Measurements from ENCODE around the gene DEPDC1.
A peak's percentile ranks its signal among the peaks of the same experiment; 100 is the strongest.
"Not testable (repeated sequence)": the region's sequence is repeated elsewhere in the genome, so short reads cannot be mapped to it uniquely, and the experiment has no call there.

Gene DEPDC1

GRCh38 chr1:68496680-68497357 lies at the start of gene DEPDC1:
Gene DEPDC1 (minus strand): TSS chr1:68497082. CDS start chr1:68496999, 83 bp downstream.
- peak; percentile 83 for DNase-seq

GRCh38 chr1:68544651-68545050 lies 47.8 kb upstream of the DEPDC1 start:
- DNase-seq = no peak

- no peak for DNase-seq
These were observed 45.7 kb upstream of the DEPDC1 start for GRCh38 chr1:68542586-68542985.

- DNase-seq = no peak
These were observed 42.1 kb upstream of the DEPDC1 start for GRCh38 chr1:68538941-68539340.

GRCh38 chr1:68528243-68528642 lies 31.4 kb upstream of the DEPDC1 start:
- no peak for DNase-seq

- DNase-seq = no peak
These were observed 28.9 kb upstream of the DEPDC1 start for GRCh38 chr1:68525781-68526180.

- no peak for DNase-seq
These were observed 24.4 kb upstream of the DEPDC1 start for GRCh38 chr1:68521286-68521685.

GRCh38 chr1:68516066-68516465 lies 19.2 kb upstream of the DEPDC1 start:
- DNase-seq = no peak

GRCh38 chr1:68511254-68511653 lies 14.4 kb upstream of the DEPDC1 start:
- DNase-seq = no peak

GRCh38 chr1:68506386-68506785 lies 9.5 kb upstream of the DEPDC1 start:
- DNase-seq = no peak

- DNase-seq = no peak
These were observed 6.2 kb upstream of the DEPDC1 start for GRCh38 chr1:68503085-68503484.

GRCh38 chr1:68497358-68497698 lies 446 bp upstream of the DEPDC1 start:
- DNase-seq = no peak

GRCh38 chr1:68495968-68496679 lies 758 bp downstream of the DEPDC1 start:
- no peak for DNase-seq

- no peak for DNase-seq
These were observed 1.4 kb downstream of the DEPDC1 start for GRCh38 chr1:68495532-68495931.

GRCh38 chr1:68493193-68493592 lies 3.7 kb downstream of the DEPDC1 start:
- no peak for DNase-seq

- DNase-seq = not testable (repeated sequence)
These were observed 4.6 kb downstream of the DEPDC1 start for GRCh38 chr1:68492255-68492654.

GRCh38 chr1:68490046-68490651 lies 6.7 kb downstream of the DEPDC1 start:
- no peak for DNase-seq

- no peak for DNase-seq
These were observed 11.4 kb downstream of the DEPDC1 start for GRCh38 chr1:68485431-68486022.

GRCh38 chr1:68484618-68485017 lies 12.3 kb downstream of the DEPDC1 start:
- DNase-seq = no peak

GRCh38 chr1:68481041-68481440 lies 15.8 kb downstream of the DEPDC1 start:
- DNase-seq = no peak

- no peak for DNase-seq
These were observed 17.4 kb downstream of the DEPDC1 start for GRCh38 chr1:68479501-68479900.

GRCh38 chr1:68478662-68479061 lies 18.2 kb downstream of the DEPDC1 start:
- DNase-seq = no peak

- DNase-seq = not testable (repeated sequence)
These were observed 20.3 kb downstream of the DEPDC1 start for GRCh38 chr1:68476626-68477025.

GRCh38 chr1:68473060-68473459 lies 23.8 kb downstream of the DEPDC1 start:
- no peak for DNase-seq

Data from CD4-positive, alpha-beta T cell treated with Interleukin-10 for 1 hour (primary cell).